Activated CD8-positive, alpha-beta memory T cell treated with anti-CD3 and anti-CD28 coated beads for 48 hours (primary cell): ENCODE data around the gene GRIA2.
"Not testable (repeated sequence)": the region's sequence is repeated elsewhere in the genome, so short reads cannot be mapped to it uniquely, and the experiment has no call there.

Experiments used
- DNase-seq, 3 experiments: peaks; one replicate each; pipeline ENCODE4 v3.0.0-alpha.2; 2020; ENCODE audit warnings: low read depth in 2 of 3, low spot score in 2 of 3

The GRIA2 gene

DNA sequence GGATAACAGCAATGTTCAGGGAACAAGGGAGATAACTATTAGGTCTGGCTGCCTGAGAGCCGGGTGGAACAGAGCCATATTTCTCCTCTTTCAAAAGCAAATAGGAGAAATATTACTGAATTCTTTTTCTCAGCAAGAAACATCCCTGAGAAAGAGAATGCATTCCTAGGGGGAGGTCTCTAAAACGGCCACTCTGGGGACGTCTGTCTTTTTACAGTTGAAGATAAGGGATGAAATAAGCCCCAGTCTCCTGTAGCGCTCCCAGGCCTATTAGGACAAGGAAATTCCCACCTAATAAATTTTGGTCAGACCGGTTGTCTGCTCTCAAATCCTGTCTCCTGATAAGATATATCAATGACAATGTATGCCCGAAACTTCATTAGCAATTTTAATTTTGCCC lies 37.6 kb downstream of the GRIA2 start:
- not testable (repeated sequence) for DNase-seq

DNA sequence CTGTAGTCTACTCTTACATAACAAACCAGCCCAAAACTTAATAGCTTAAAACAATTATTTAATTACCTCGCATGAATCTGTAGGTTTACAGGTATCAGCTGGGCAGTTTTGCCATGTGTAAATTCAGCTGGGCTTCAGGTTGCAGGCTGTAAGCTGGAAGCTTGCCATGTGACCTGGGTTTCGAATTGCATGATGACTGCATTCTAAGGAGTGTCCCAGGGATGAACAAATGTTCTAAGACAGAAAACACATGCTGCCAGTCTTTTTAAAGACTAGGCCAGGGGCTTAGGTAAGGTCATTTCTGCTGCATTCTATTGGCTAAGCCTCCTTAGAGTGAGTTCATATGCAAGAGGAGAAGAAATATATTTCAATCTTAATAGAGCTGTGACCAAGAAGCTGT lies 44.8 kb downstream of the GRIA2 start:
- DNase-seq = no peak

DNA sequence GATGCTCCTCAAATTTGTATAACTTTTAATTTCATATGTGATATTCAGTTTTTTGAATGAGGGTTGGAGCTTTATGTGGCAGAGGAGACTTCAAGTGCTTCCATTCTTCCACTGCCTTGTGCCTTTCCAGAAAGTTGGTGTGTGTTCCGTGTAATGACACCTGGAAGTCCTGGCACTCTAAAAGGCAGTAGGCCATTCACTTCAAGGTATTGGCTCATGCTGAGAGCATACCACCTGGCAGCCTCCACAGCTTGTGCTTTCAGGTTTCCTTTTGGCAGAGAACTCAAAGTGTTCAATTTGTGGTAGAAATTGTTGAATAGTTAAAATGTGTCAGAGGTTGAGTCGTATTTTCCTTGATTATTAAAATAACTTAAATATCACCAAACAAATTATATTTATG lies 49.6 kb downstream of the GRIA2 start:
- no peak for DNase-seq

DNA sequence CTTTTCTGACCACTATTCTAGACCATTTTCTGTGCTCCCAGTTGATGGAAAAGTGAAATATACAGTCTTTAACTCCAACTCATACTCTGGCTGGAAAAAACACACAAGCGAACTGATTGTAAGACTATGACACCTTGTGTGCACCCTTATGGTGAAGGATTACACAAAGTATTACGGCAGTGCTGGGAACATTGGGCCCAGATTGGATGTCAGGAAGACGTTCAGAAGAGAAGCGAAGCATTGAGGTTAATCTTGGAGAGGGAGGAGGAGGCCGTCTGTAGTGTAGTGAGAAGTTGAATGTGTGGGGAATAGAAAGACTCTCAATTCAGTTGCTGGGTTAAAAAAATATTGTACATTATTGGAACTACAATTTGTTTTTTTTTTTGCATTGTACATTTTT lies 50.0 kb downstream of the GRIA2 start:
- no peak for DNase-seq

DNA sequence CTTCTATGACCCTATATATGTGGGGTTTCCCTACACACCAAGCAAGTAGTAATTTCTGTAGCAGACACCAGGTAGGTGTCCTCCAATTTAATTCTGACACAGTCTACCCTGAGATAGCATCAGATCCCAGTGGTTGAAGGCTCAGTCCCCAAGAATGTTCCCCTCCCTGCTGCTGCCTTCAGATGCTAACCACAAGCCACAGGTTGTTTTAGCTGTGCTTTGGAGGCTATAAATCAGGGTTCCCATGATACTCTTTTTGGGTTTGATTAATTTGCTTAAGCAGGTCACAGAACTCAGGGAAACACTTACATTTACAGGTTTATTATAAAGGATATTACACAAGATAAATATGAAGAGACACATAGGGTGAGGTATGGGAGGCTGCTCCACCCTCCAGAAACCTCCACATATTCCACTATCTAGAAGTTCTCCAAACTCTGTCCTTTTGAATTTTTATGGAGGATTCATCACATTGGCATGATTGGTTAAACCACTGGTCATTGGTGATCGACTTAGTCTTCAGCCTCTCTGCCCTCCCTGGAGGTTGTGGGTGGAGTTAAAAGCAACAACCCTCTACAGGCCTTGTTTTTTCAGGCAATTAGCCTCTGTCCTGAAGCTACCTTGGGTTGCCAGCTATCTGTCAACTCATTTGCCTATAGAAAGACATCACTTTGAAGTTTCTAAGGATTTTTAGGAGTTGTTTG lies 50.8 kb downstream of the GRIA2 start:
- DNase-seq = no peak

DNA sequence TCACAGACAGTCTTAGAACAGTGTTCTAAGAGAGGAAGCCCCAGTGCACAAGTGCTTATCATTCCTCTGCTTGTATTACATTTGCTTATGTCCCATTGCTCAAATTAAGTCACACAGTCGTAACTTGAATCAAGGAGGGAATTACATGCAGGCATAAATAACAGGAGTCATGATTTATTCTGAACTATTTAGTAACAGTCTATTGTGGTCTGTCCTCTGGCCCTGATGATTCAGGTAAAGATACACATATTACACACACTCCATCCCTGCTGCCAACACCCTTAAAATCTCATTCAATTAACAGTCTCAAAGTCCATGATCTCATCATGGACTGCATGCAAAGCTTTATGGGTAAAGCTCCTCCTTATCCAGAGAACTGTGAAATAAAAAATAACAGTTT lies 60.1 kb downstream of the GRIA2 start:
- no peak for DNase-seq

DNA sequence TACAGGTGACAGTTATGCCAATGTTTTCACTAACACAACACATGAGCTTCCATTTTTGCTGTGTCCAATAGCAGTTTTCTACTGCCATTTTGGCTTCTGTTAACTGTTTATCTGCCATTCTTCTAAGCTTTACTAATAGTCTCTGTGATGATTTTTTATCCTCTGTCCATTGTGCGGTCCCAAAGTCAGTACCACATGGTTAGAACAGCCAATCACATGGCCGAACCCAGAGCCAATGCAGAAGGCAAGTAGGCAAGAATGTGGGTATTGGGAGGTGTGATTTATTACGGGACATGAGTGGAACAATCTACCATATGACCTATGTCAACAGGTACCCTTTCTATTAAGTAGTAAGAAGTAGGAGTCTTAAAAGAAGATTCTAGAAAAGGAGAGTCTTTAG lies 61.5 kb downstream of the GRIA2 start:
- DNase-seq = no peak

DNA sequence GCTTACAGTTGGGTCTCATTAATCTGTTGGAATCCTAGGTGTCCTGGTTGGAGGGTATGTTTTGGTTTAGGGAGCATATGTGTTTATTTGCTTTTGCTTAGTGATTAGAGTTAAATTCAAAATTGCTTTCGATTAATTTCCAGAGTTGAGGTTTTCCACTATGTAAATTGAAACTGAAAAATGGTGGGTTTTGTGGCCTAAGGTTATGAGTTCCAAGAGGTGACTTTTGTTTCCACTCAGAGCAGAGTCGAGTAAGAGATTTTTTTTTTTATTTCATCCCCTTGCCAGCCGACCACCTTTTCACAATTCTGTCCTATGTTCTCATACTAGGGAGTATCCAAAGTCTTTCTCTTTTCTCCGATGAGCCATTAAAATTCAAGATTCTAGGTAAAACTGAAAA lies 66.9 kb downstream of the GRIA2 start:
- no peak for DNase-seq

DNA sequence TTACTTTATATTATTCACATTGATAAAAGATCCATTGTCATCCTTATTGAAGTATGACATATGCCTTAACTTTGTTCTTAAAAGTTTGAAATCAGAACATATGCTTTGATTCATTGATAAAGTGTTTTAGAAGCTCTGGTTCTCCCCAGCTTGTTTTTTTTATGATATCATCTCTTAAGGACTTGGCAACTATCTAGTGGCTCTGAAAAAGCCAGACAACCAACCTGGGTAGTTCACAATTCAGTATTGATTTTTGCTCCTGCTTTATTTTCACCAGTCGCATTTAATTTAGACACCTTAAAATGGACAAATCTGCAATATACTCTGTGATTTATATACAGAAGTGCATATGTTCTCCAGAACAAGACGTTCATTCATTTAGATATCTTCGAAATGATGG lies 70.1 kb downstream of the GRIA2 start:
- no peak for DNase-seq

DNA sequence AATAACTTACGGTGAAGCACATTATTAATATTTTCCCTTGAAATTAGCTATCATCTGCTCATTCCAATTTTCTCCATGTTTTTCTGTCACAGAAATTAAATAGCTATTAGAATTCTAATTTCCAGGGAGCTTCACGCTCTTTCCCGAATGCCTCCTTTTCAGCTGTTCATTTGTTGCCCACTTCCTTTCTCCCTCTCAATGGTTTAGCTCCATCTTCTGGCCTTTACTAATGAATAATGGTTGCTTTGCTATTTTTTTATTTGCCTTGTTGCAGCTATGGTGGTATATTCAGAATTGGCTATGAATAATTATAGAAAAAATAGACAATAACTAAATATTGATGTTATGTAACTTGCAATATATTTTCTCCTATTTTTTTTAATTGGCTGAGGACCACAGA lies 70.5 kb downstream of the GRIA2 start:
- DNase-seq = no peak

DNA sequence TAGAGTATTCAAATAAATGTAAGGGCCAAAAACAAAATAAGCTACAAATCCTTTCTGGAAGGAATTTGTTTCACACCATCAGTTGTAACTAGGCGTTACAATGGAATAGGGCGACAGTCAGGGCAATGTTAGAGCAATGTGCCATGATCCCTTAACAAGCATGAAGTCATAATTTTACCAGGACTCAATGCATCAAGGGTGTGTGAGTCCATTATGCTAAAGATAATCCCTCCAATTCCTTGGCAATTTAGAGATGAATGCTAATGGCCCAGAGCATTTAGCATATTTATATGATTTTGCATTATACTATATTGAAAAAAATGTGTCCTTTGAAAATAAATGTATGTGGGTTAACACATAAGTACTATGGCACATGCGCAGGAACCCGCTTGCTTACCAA lies 73.1 kb downstream of the GRIA2 start:
- DNase-seq = no peak

DNA sequence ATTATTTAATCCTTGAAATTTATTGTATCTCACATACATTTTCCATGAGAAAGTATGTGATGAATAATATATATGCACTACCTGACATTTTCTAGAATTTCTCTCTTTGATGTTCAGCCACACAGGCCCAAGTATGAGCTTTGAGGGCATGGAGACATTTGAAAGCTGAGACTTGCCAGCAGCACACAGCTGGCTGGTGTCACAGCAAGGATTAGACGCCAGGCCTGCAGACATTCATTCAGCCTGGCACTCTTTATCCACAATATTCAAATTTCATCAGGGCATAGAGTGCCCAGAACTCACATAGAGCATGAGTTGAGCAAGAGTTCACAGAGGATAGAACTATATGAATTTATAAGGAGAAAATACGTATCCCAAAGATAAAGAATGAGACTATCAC lies 74.0 kb downstream of the GRIA2 start:
- DNase-seq = no peak

DNA sequence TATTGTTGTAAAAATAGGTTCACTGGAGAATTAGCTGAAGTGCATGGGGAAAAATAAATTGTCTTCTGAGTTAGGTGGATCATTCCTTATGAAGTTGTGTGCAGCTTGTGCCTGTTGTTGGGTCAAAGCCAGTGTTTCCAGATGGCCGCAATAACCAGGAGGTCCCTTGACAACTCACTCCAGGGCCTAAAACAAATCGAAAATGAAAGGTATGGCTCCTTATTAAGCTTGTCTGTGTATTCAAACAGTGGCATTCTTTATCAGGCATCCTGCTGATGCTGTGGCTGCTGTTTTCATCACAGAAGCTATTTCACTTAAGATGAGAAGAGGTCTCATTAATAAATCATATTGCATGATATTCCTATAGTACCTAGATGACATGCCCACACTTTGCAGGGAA lies 80.2 kb downstream of the GRIA2 start:
- no peak for DNase-seq

DNA sequence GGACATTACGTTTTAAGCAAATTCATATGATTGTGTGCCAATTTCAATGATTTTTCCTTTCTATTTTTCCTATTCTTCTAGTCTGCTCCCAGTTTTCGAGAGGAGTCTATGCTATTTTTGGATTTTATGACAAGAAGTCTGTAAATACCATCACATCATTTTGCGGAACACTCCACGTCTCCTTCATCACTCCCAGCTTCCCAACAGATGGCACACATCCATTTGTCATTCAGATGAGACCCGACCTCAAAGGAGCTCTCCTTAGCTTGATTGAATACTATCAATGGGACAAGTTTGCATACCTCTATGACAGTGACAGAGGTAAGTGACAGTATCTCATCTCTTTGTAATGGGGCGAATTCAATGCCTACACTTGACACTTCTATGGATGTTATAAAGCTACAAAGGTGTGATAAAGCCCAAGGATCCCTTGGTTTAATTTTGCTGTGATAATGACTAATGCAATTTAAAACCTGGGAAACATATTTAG lies 83.0 kb downstream of the GRIA2 start:
- no peak for DNase-seq

DNA sequence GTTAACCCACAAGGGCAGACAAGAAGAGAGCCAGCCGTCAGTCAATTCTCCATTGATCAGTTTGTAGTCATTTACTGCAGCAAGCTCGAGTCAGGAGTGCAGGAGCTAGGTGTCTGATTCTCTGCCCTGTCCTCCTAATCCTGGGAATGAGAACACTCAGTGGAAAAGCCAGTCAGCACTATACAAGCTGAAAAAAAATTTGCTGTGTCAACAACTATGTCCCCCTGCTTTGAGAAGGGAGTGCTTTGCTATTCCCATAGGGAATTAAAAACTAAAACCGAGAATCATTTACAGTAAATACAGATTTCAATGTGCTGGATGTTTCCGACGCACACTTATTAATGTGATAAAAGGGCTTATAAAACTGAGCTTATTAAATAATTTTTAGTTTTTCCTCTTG lies 84.2 kb downstream of the GRIA2 start:
- no peak for DNase-seq

DNA sequence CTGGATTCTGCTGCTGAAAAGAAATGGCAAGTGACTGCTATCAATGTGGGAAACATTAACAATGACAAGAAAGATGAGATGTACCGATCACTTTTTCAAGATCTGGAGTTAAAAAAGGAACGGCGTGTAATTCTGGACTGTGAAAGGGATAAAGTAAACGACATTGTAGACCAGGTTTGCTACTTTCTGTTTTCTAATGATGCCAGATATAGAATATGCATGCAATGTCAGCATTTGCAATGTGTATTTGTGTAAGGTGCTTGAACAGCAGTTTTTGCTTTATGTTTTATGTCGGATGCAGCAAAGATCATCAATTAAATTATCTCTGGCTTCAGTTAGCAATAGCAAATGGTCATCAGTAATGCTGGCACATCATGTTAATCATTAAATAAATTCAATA lies 92.2 kb downstream of the GRIA2 start:
- DNase-seq = no peak

DNA sequence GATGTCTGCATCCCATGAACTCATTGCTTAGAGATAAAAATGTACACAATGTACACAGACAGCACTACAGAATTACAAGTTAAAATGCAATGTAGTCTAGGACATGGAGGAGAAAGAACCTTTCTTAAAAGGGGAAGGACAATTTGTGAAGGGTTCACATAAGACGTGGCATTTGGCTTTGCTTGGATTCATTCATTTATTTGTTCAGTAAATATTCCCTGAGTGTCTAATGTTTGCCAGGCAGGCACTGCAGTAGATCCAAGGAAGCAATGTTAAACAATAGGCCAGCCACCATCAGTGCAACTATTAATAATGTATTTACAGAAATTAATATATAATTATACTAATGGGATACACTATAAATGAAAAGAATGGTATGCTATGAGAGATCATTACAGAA lies 94.4 kb downstream of the GRIA2 start:
- no peak for DNase-seq

DNA sequence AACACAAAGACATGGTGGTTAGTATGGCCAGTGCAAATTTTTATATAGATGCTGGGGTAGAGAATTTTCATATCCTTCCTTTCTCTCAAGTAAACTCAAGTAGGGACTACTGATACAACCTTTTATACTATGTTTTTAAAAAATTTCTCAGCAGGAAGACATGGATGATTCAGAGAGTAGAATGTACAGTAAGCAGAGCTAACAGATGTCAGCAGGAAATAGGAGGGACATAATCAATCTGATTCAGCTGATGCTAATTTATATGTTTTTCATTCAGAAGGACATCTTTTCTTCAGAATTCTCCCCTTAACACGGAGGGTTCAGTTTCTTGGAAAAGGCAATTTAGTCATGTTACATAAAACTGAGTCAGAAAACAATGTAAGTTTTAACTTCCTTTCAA lies 95.4 kb downstream of the GRIA2 start:
- DNase-seq = no peak

DNA sequence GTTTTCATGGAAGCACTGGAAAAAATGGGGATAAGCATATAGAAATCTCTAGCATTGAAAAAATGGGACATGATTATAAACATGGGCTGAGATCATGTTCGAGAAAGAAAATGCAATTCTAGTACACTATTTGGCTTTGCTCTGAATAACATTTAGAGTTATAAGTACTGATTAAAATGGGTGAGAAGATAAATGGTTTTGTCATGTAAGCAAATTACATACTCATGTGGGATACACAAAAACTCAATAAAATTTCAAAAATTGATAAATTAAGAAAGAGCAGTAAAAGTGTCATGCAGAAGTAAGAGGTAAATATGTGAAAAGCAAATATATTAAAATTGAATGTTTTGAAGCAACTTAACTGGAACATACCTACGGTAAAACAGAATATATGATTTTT lies 99.6 kb downstream of the GRIA2 start:
- no peak for DNase-seq

DNA sequence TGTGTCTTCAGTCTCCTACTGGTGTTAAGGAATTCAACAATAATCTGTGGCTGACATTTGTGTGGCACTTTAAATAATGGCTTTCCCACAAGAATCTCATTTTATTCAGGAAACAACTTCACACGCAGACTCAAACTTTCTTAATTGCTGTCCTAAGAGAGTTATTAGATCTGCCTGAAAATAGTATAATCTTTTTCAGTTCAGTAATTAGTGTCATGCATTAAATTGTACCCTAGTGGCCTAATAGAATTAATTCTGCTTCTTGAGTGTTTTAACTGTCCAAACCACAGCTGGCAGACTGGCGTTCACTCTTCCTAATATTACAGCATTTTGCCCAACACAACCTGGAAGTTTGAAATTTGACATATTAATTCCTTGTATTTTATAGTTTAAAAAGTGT lies 107.1 kb downstream of the GRIA2 start:
- DNase-seq = no peak

DNA sequence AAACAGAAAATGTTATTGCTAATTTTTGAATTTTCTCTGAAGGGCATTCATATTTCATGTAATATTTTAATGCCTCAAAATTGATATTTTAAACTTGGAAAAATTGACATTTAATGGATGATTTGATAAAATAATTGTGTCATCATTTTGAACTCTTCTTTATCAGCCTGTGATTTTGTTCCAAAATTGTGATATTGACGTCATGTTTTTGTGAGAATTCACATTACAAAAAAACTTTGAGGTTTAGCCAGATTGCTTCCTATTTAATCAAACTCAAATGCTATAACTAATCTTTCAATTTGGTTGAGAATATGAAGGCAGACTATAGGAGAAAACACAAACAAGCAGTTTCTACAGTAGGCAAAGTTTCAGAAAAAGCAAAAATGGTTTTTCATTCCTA lies 137.4 kb downstream of the GRIA2 start:
- DNase-seq = no peak

DNA sequence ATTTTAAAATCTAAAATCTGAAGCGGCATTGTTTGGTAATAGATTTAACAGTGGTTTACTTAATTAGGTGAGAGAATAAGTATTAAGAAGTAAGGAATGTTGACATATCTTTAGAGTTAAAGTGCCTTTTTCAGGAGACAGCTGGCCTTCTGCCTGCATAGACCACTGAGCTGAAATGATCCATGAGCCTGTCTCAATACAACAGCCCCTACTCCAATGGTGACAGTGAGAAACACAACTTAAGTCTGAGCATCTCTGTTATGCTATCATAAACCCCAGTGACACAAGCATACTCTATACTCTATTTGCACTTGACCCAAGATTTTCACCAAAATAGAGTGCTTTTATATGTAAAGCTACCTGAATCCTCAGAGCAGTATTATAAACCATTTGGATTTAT lies 137.9 kb downstream of the GRIA2 start:
- no peak for DNase-seq

DNA sequence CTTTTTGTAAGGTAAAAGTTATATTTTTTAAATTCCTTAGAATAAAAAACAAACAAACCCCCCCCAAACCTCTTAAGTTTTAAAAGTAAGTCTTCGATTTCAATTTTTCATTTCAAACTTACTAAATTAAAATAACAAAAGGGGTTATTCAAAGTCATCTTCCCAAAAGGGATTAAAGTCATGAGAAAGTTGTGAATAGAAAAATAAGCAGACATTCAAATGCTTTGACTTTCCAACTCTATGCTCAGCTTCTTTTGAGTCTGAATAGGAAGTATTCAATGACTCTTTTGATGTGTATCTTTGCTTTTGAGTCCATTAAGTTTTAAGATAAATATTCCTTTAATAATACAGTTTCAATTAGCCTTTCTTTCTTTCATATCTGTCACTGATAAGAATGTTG lies 138.3 kb downstream of the GRIA2 start:
- no peak for DNase-seq

DNA sequence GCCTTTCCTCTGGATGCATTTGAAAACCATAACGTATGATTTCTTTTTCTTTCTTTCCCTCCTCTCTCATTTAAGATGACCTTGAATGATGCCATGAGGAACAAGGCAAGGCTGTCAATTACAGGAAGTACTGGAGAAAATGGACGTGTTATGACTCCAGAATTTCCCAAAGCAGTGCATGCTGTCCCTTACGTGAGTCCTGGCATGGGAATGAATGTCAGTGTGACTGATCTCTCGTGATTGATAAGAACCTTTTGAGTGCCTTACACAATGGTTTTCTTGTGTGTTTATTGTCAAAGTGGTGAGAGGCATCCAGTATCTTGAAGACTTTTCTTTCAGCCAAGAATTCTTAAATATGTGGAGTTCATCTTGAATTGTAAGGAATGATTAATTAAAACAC lies 142.8 kb downstream of the GRIA2 start:
- DNase-seq = no peak
